HepG2 (cell line): ENCODE results near the gene IDH3A. TPM values are rescaled to one million over a fixed set of nuclear protein-coding genes. Genes with fewer than 3 reads are reported as not detected.

Source experiments
- ATAC-seq: fragments of 200-7000 bp; cut with Tn5 transposase; 3 replicates; pipeline ENCODE4 v1.9.1; 2020; ENCODE audit warnings: mild to moderate bottlenecking, moderate library complexity
- BruUV-seq: library from RNA; stranded (reverse); fragments of 400-500 nt; replicated peaks from 2 replicates; lab custom pipeline; 2021; lab: Mats Ljungman, UMichigan
- CTCF ChIA-PET: fragments of 300-600 bp; formaldehyde crosslinking; extraction: SDS; loops from one replicate; lab custom pipeline; 2021; ENCODE audit warnings: low total read pairs, inconsistent platforms, low intra/inter-chr PET ratio; lab: Yijun Ruan, JAX
- POLR2A ChIA-PET: fragments of 350-600 bp; sonication (Branson Sonifier 250); formaldehyde crosslinking; loops from one replicate; lab custom pipeline; 2020; ENCODE audit warnings: antibody characterized with exemption, inconsistent platforms; lab: Yijun Ruan, JAX
- DNase-seq: peaks from one replicate; pipeline ENCODE4 v3.0.0-alpha.2; 2015; ENCODE audit warnings: low spot score
- FAIRE-seq: peaks from 3 replicates; lab custom pipeline; 2011; peaks lifted over from hg19 to GRCh38; lab: Jason Lieb, UNC
- H2AFZ ChIP-seq: one replicate; pipeline ENCODE4 v1.6.1; 2011; ENCODE audit warnings: low read length, inconsistent platforms
- H3K27ac ChIP-seq: fragments of 300-600 bp; 3 replicates; pipeline ENCODE4 v1.8.0; 2011; ENCODE audit warnings: mixed run types, mild to moderate bottlenecking, mixed read lengths, low read length, inconsistent platforms; ENCODE audit not compliant: insufficient read depth; ENCODE audit errors: extremely low read length
- H3K27me3 ChIP-seq, 2 experiments: fragments of 200-600 bp in 1 of 2; 2 replicates in 1 of 2; 3 replicates in 1 of 2; pipeline versions ENCODE4 v1.6.0 to v1.8.0; 2011; ENCODE audit warnings: low read length in 2 of 2, mild to moderate bottlenecking in 2 of 2, moderate library complexity in 2 of 2, inconsistent platforms in 1 of 2; ENCODE audit not compliant: insufficient read depth in 2 of 2, control insufficient read depth in 1 of 2
- H3K36me3 ChIP-seq, 2 experiments: fragments of 200-600 bp in 1 of 2; replicated peaks in 1 of 2; 2 replicates in 1 of 2; 3 replicates in 1 of 2; pipeline versions ENCODE4 v1.5.1 to v1.8.0; 2011; ENCODE audit warnings: low read length in 2 of 2, inconsistent platforms in 1 of 2; ENCODE audit not compliant: insufficient read depth in 2 of 2, control insufficient read depth in 1 of 2
- H3K4me1 ChIP-seq: 2 replicates; pipeline ENCODE4 v1.5.1; 2012; ENCODE audit warnings: low read length, inconsistent platforms; ENCODE audit not compliant: insufficient read depth
- H3K4me2 ChIP-seq: 2 replicates; pipeline ENCODE4 v1.6.0; 2011; ENCODE audit warnings: low read depth, low read length, inconsistent platforms
- H3K4me3 ChIP-seq, 3 experiments: fragments of 200-600 bp in 1 of 3; sonication (generic), shearing (Covaris generic) in 1 of 3; replicated peaks in 1 of 3; 2 replicates each; pipeline ENCODE4 v1.5.1; 2011 to 2016; ENCODE audit warnings: low read length in 3 of 3, inconsistent platforms in 2 of 3, low read depth in 2 of 3, mild to moderate bottlenecking in 2 of 3, control low read depth in 1 of 3, mixed read lengths in 1 of 3; ENCODE audit not compliant: insufficient read depth in 1 of 3
- H3K79me2 ChIP-seq: one replicate; pipeline ENCODE4 v1.6.1; 2011; ENCODE audit warnings: low read length, inconsistent platforms; ENCODE audit not compliant: insufficient read depth
- H3K9ac ChIP-seq: 2 replicates; pipeline ENCODE4 v1.6.0; 2011; ENCODE audit warnings: mild to moderate bottlenecking, low read depth, low read length, inconsistent platforms; ENCODE audit not compliant: insufficient read depth
- H3K9me3 ChIP-seq: 2 replicates; pipeline ENCODE4 v1.5.1; 2012; ENCODE audit warnings: mild to moderate bottlenecking, low read length
- H4K20me1 ChIP-seq: 2 replicates; pipeline ENCODE4 v1.6.0; 2011; ENCODE audit warnings: inconsistent platforms, mild to moderate bottlenecking, low read length, moderate library complexity; ENCODE audit not compliant: insufficient read depth
- ARID2 ChIP-seq: sonication (generic); formaldehyde crosslinking; IDR thresholded peaks from 2 replicates; pipeline ENCODE4 v1.8.1; 2022; ENCODE audit warnings: mild to moderate bottlenecking, missing genetic modification reagents, borderline replicate concordance
- BORCS8-MEF2B ChIP-seq: sonication (generic); formaldehyde crosslinking; IDR thresholded peaks from 2 replicates; pipeline ENCODE4 v1.8.0; 2022; ENCODE audit warnings: mild to moderate bottlenecking, missing genetic modification reagents
- CBFB ChIP-seq: sonication (generic); formaldehyde crosslinking; IDR thresholded peaks from 2 replicates; pipeline ENCODE4 v1.4.0; 2020; ENCODE audit warnings: missing genetic modification reagents
- JDP2 ChIP-seq: sonication (generic); formaldehyde crosslinking; IDR thresholded peaks from 2 replicates; pipeline ENCODE4 v1.8.1; 2022; ENCODE audit warnings: missing genetic modification reagents, borderline replicate concordance
- MAF1 ChIP-seq: sonication (generic); formaldehyde crosslinking; IDR thresholded peaks from 2 replicates; pipeline ENCODE4 v1.5.0; 2020; ENCODE audit warnings: missing genetic modification reagents, borderline replicate concordance
- NR0B2 ChIP-seq: sonication (generic); formaldehyde crosslinking; IDR thresholded peaks from 2 replicates; pipeline ENCODE4 v1.4.0; 2020; ENCODE audit warnings: mild to moderate bottlenecking, missing genetic modification reagents
- PHF8 ChIP-seq: sonication (generic); formaldehyde crosslinking; IDR thresholded peaks from 2 replicates; pipeline ENCODE4 v1.5.0; 2020; ENCODE audit warnings: missing genetic modification reagents
- PRDM10 ChIP-seq: sonication (generic); formaldehyde crosslinking; IDR thresholded peaks from 2 replicates; pipeline ENCODE4 v1.4.0; 2020; ENCODE audit warnings: low read depth, missing genetic modification reagents
- PREB ChIP-seq: sonication (generic); formaldehyde crosslinking; IDR thresholded peaks from 2 replicates; pipeline ENCODE4 v1.4.0; 2020; ENCODE audit warnings: missing genetic modification reagents
- RXRB ChIP-seq: IDR thresholded peaks from 2 replicates; pipeline ENCODE4 v1.6.1; 2016; ENCODE audit warnings: borderline replicate concordance, missing genetic modification reagents, missing compliant biosample characterization
- ZBTB25 ChIP-seq: IDR thresholded peaks from 2 replicates; pipeline ENCODE4 v1.6.1; 2018; ENCODE audit warnings: missing genetic modification reagents
- ZFP82 ChIP-seq: sonication (generic); formaldehyde crosslinking; IDR thresholded peaks from 2 replicates; pipeline ENCODE4 v1.5.1; 2020; ENCODE audit warnings: mild to moderate bottlenecking, missing genetic modification reagents, borderline replicate concordance
- ZNF274 ChIP-seq: sonication (generic); formaldehyde crosslinking; IDR thresholded peaks from 2 replicates; pipeline ENCODE4 v1.5.1; 2020; ENCODE audit warnings: mild to moderate bottlenecking, missing genetic modification reagents
- ZNF510 ChIP-seq: sonication (generic); formaldehyde crosslinking; IDR thresholded peaks from 2 replicates; pipeline ENCODE4 v1.4.0; 2020; ENCODE audit warnings: low read depth, mild to moderate bottlenecking, missing genetic modification reagents
- ZNF883 ChIP-seq: sonication (generic); formaldehyde crosslinking; IDR thresholded peaks from 2 replicates; pipeline ENCODE4 v1.5.1; 2020; ENCODE audit warnings: mild to moderate bottlenecking, missing genetic modification reagents; ENCODE audit errors: not compliant biosample characterization
- ZUFSP ChIP-seq: sonication (generic); formaldehyde crosslinking; IDR thresholded peaks from 2 replicates; pipeline ENCODE4 v1.9.0; 2021; ENCODE audit warnings: missing genetic modification reagents, mild to moderate bottlenecking, borderline replicate concordance
- WGBS: methylation state at CpG from one replicate; pipeline ENCODE4 v1.1.6; 2017; ENCODE audit warnings: low lambda C conversion rate; 5-methylcytosine and 5-hydroxymethylcytosine counted together
- in situ Hi-C: cut with HindIII; loops from 2 replicates; pipeline ENCODE4 v1.10.0; 2017; ENCODE audit warnings: low pct_unique_long_range_greater_than_20kb; ENCODE audit not compliant: extremely low pct_ligation_motif_present
- intact Hi-C: fragments of 100-400 bp; cut with micrococcal nuclease; formaldehyde crosslinking; loops from one replicate; pipeline ENCODE4 v1.10.0; 2022; ENCODE audit not compliant: unreplicated experiment
- polyA plus RNA-seq, 8 experiments: library from polyadenylated mRNA; depleted of rRNA in 3 of 8; stranded (reverse) in 7 of 8; unstranded in 1 of 8; fragments of >200 nt; fragmentation: Illumina TruSeq in 4 of 8; extraction: Trizol in 4 of 8; gene quantifications; 2 replicates each; pipeline versions ENCODE4 v1.2.1 to v1.2.3, GENCODE V29; 2011 to 2016; ENCODE audit warnings: low read depth in 4 of 8, missing spikeins in 1 of 8, mixed read lengths in 1 of 8; ENCODE audit not compliant: insufficient read depth in 1 of 8
- total RNA-seq, 5 experiments: library from RNA; depleted of rRNA; stranded (reverse); fragments of >200 nt; fragmentation: Illumina TruSeq; extraction: Trizol; gene quantifications; 2 replicates each; pipeline ENCODE4 v1.2.3, GENCODE V29; 2016; ENCODE audit warnings: low read depth in 1 of 5

IDH3A gene
- total and polyA plus RNA-seq, 2 of the 13 experiments (the other 11 are each of a cell fraction or from before 2014, with no cell fraction given): 40.7 to 50.7 TPM

GRCh38 chr15:78154955-78155354, 5.8 kb downstream of the IDH3A start (continued):
- TF ChIP-seq ZFP82 (CRISPR knock-in tag) (no peak), ARID2 (CRISPR knock-in tag) (no peak), ZNF510 (no peak), NR0B2 (no peak), ZNF274 (no peak), PREB (no peak), JDP2 (no peak), RXRB (CRISPR knock-in tag) (no peak), MAF1 (CRISPR knock-in tag) (no peak), BORCS8-MEF2B (no peak)
- TF ChIP-seq, all 625 proteins: peak for 0

- Histone ChIP-seq H3K27ac (no peak overlapping the region), H2AFZ (no peak overlapping the region), H3K36me3 (peaks cover 4 to 18% of the 10 kb centered on the region in 2 experiments; a peak in 4 of 5 replicates), H3K4me3 (no peak overlapping the region), H3K9me3 (no peaks in the 10 kb centered on the region), H3K4me2 (no peak overlapping the region), H3K9ac (no peak overlapping the region), H3K79me2 (peaks cover 12% of the 10 kb centered on the region), H4K20me1 (no peaks in the 10 kb centered on the region), H3K4me1 (peaks cover 9% of the 10 kb centered on the region), H3K27me3 (no peaks in the 10 kb centered on the region)
- BruUV-seq: no TSS peak
- FAIRE-seq (no peak), DNase-seq (no peak), ATAC-seq (no peak)
- POLR2A ChIA-PET: no interaction called here
- intact Hi-C loops (no loop called here), in situ Hi-C loops (no loop called here)
- 98% methylated on average over 4 of the region's 4 CpGs for WGBS
- CTCF ChIA-PET: no interaction called here
- TF ChIP-seq ZBTB25 (CRISPR knock-in tag): no peak
- TF ChIP-seq PRDM10 (CRISPR knock-in tag): no peak
- no peak for TF ChIP-seq PHF8 (CRISPR knock-in tag)
- no peak for TF ChIP-seq CBFB (CRISPR knock-in tag)
- TF ChIP-seq ZUFSP: no peak
- no peak for TF ChIP-seq ZNF883 (CRISPR knock-in tag)
These were observed 6.3 kb downstream of the IDH3A start for GRCh38 chr15:78155355-78155939.
